K562 (cell line): ENCODE measurements around the gene GPR108. TPM values are rescaled to one million over a fixed set of nuclear protein-coding genes. Genes with fewer than 3 reads are reported as not detected.

Experiments used
- BRD9 ChIP-seq: fragments of 450-650 bp; IDR thresholded peaks from 2 replicates; pipeline ENCODE4 v1.6.1; 2018; ENCODE audit warnings: low read depth; ENCODE audit not compliant: partially characterized antibody
- ETV1 ChIP-seq: fragments of 450-650 bp; conservative IDR thresholded peaks from 2 replicates; pipeline ENCODE4 v1.6.1; 2016; ENCODE audit warnings: missing genetic modification characterization, control low read depth, low read depth, missing compliant biosample characterization
- MCM3 ChIP-seq: fragments of 450-650 bp; IDR thresholded peaks from 2 replicates; pipeline ENCODE4 v1.6.1; 2016
- MLX ChIP-seq, 2 experiments: fragments of 450-650 bp in 1 of 2; sonication (generic) in 1 of 2; formaldehyde crosslinking; conservative IDR thresholded peaks; 2 replicates each; pipeline versions ENCODE4 v1.4.0 to v1.8.1; 2020 to 2022; ENCODE audit warnings: mild to moderate bottlenecking in 1 of 2, missing genetic modification reagents in 1 of 2
- MXD1 ChIP-seq: fragments of 250-450 bp; sonication (Bioruptor Pico); IDR thresholded peaks from 2 replicates; pipeline ENCODE4 v1.8.0; 2021; ENCODE audit warnings: borderline replicate concordance, mild to moderate bottlenecking, moderate library complexity; ENCODE audit not compliant: poor library complexity, severe bottlenecking
- MXI1 ChIP-seq: IDR thresholded peaks from 2 replicates; pipeline ENCODE4 v1.6.1; 2011; ENCODE audit warnings: low read depth, mild to moderate bottlenecking, improper control_type of control experiment, low read length
- PRMT5 ChIP-seq: sonication (generic); formaldehyde crosslinking; IDR thresholded peaks from 2 replicates; pipeline ENCODE4 v1.5.0; 2020; ENCODE audit warnings: missing genetic modification reagents
- SP2 ChIP-seq: IDR thresholded peaks from 2 replicates; pipeline ENCODE4 v1.6.1; 2011; ENCODE audit warnings: mild to moderate bottlenecking, low read depth, low read length, moderate library complexity; ENCODE audit not compliant: poor library complexity, severe bottlenecking; ENCODE audit errors: extremely low read depth
- ZBTB40 ChIP-seq, 2 experiments: fragments of 450-650 bp in 1 of 2; sonication (generic) in 1 of 2; formaldehyde crosslinking in 1 of 2; IDR thresholded peaks; 2 replicates each; pipeline versions ENCODE4 v1.7.1 to v1.9.0; 2016 to 2022; ENCODE audit warnings: inconsistent platforms in 1 of 2, mild to moderate bottlenecking in 1 of 2, missing genetic modification reagents in 1 of 2
- polyA plus RNA-seq, 8 experiments: library from polyadenylated mRNA; depleted of rRNA in 4 of 8; stranded (reverse) in 5 of 8; unstranded in 3 of 8; fragments of >200 nt; fragmentation: Nextera tagmentation in 2 of 8; fragmentation: Illumina TruSeq in 1 of 8; extraction: Ambion mirVana in 2 of 8; extraction: Trizol in 1 of 8; gene quantifications; 2 replicates each; pipeline versions ENCODE4 v1.2.1 to v1.2.3, GENCODE V29; 2011 to 2014; ENCODE audit warnings: inconsistent platforms in 1 of 8, missing spikeins in 1 of 8
- total RNA-seq, 7 experiments: library from RNA; depleted of rRNA in 6 of 7; stranded (reverse); fragments of >200 nt in 6 of 7; fragmentation: Illumina TruSeq in 2 of 7; extraction: Trizol in 2 of 7; gene quantifications; 2 replicates each; pipeline versions ENCODE4 v1.2.1 to v1.2.3, GENCODE V29; 2011 to 2021; ENCODE audit warnings: low replicate concordance in 1 of 7
- TF ChIP-seq, protein P1 (sequence below): sonication (generic); formaldehyde crosslinking; IDR thresholded peaks from 2 replicates; pipeline ENCODE4 v1.8.1; 2023; ENCODE audit warnings: missing genetic modification reagents, mild to moderate bottlenecking, borderline replicate concordance

Gene GPR108
- total and polyA plus RNA-seq, 9 of the 15 experiments (the other 6 are each of a cell fraction or from before 2014, with no cell fraction given): 2.4 to 33.2 (median 24.4) TPM

DNA sequence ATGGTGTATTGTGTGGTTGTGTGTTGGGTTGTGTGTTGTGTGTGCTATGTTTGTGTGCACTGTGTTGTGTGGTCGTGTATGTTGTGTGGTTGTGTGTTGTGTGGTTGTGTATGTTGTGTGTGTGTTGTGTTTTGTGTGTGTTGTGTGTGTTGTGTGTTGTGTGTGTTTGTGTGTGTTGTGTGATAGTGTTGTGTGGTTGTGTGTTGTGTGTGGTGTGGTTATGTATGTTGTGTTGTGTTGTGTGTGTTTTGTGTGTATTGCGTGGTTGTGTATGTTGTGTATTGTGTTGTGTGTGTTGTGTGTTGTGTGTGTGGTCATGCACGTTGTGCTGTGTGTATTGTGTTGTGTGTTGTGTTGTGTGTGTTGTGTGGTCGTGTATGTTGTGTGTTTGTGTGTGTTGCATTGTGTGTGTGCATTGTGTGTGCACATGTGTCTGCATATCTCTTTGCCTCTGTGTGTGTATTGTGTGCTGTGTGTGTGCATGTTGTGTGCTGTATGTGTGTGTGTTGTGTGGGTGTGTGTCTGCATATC lies 19.9 kb downstream of the GPR108 start (continued):
- 0 out of 4 replicates have a peak, but pooled peaks of 1 of the 2 experiments have one; percentile 65 for TF ChIP-seq MLX (CRISPR knock-in tag; conservative IDR thresholded peaks at IDR 0.05)
- no peak for TF ChIP-seq MXD1 (CRISPR knock-in tag)
- no peak for TF ChIP-seq SP2
- TF ChIP-seq MCM3: peak; percentile 85; the same call in 1 of the 2 replicates
- TF ChIP-seq, protein P1, sequence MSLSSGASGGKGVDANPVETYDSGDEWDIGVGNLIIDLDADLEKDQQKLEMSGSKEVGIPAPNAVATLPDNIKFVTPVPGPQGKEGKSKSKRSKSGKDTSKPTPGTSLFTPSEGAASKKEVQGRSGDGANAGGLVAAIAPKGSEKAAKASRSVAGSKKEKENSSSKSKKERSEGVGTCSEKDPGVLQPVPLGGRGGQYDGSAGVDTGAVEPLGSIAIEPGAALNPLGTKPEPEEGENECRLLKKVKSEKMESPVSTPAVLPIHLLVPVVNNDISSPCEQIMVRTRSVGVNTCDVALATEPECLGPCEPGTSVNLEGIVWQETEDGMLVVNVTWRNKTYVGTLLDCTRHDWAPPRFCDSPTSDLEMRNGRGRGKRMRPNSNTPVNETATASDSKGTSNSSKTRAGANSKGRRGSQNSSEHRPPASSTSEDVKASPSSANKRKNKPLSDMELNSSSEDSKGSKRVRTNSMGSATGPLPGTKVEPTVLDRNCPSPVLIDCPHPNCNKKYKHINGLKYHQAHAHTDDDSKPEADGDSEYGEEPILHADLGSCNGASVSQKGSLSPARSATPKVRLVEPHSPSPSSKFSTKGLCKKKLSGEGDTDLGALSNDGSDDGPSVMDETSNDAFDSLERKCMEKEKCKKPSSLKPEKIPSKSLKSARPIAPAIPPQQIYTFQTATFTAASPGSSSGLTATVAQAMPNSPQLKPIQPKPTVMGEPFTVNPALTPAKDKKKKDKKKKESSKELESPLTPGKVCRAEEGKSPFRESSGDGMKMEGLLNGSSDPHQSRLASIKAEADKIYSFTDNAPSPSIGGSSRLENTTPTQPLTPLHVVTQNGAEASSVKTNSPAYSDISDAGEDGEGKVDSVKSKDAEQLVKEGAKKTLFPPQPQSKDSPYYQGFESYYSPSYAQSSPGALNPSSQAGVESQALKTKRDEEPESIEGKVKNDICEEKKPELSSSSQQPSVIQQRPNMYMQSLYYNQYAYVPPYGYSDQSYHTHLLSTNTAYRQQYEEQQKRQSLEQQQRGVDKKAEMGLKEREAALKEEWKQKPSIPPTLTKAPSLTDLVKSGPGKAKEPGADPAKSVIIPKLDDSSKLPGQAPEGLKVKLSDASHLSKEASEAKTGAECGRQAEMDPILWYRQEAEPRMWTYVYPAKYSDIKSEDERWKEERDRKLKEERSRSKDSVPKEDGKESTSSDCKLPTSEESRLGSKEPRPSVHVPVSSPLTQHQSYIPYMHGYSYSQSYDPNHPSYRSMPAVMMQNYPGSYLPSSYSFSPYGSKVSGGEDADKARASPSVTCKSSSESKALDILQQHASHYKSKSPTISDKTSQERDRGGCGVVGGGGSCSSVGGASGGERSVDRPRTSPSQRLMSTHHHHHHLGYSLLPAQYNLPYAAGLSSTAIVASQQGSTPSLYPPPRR (CRISPR knock-in tag): peak; percentile 100
- no peak; the same call in 1 of the 2 replicates for TF ChIP-seq PRMT5 (CRISPR knock-in tag)
- no peak for TF ChIP-seq ZBTB40 (IDR thresholded peaks at IDR 0.05)
- TF ChIP-seq ZBTB40 (CRISPR knock-in tag; IDR thresholded peaks at IDR 0.05): peak; percentile 68
- no peak for TF ChIP-seq MXI1
- peak; percentile 44 for TF ChIP-seq BRD9
- 0 out of 2 replicates have a peak, but pooled peaks have one; percentile 10 for TF ChIP-seq ETV1 (tag)
